Breast epithelium (tissue), 4 donors: Measurements from ENCODE around the gene RBBP9. TPM values are rescaled to one million over a fixed set of nuclear protein-coding genes. Genes with fewer than 3 reads are reported as not detected.
A peak's percentile ranks its signal among the peaks of the same experiment; 100 is the strongest.
"Not testable (repeated sequence)": the region's sequence is repeated elsewhere in the genome, so short reads cannot be mapped to it uniquely, and the experiment has no call there.

ENCODE experiments used
- DNase-seq, 2 donors: peaks; one replicate each; pipeline ENCODE4 v3.0.0-alpha.2; 2019; ENCODE audit warnings: low spot score in 2 of 2
- H3K27ac ChIP-seq, 2 donors: fragments of 200-600 bp; sonication (generic) in 1 of 2; one replicate each; pipeline ENCODE4 v1.5.1; 2016 to 2019; ENCODE audit warnings: mild to moderate bottlenecking in 1 of 2
- H3K27me3 ChIP-seq, 2 donors: fragments of 200-600 bp; sonication (generic) in 1 of 2; one replicate each; pipeline versions ENCODE4 v1.5.1 to v1.6.0; 2017 to 2019; ENCODE audit warnings: control low read depth in 1 of 2, mild to moderate bottlenecking in 1 of 2
- H3K36me3 ChIP-seq: fragments of 200-600 bp; one replicate; pipeline ENCODE4 v1.5.1; 2019
- H3K4me1 ChIP-seq, 2 donors: fragments of 200-600 bp; sonication (generic); one replicate each; pipeline ENCODE4 v1.5.1; 2016 to 2019; ENCODE audit warnings: control low read depth in 1 of 2
- H3K4me3 ChIP-seq, 3 donors: fragments of 200-600 bp; sonication (generic); 1 replicate in 2 of 3; 2 replicates in 1 of 3; pipeline ENCODE4 v1.5.1; 2016 to 2019; ENCODE audit warnings: mild to moderate bottlenecking in 3 of 3, moderate library complexity in 2 of 3
- H3K9me3 ChIP-seq, 2 donors: fragments of 200-600 bp; sonication (generic) in 1 of 2; one replicate each; pipeline ENCODE4 v1.5.1; 2016 to 2019; ENCODE audit warnings: control low read depth in 1 of 2
- POLR2A ChIP-seq: fragments of 450-650 bp; IDR thresholded peaks from one replicate; pipeline ENCODE4 v1.6.1; 2016; ENCODE audit warnings: antibody characterized with exemption, mild to moderate bottlenecking, moderate library complexity
- POLR2AphosphoS5 ChIP-seq, 3 donors: sonication (generic); formaldehyde crosslinking; IDR thresholded peaks; one replicate each; pipeline ENCODE4 v1.6.1; 2017; ENCODE audit warnings: antibody characterized with exemption in 3 of 3
- intact Hi-C: fragments of 100-400 bp; cut with DNase I; formaldehyde crosslinking; loops from one replicate; pipeline ENCODE4 v1.15.1; 2023; ENCODE audit warnings: low total_unique reads
- total RNA-seq, 3 donors: library from RNA; depleted of rRNA; stranded (reverse); fragments of >200 nt; gene quantifications; one replicate each; pipeline ENCODE4 v1.1.0, GENCODE V29; 2016
- TF ChIP-seq, protein P1 (sequence below), 3 donors: fragments of 450-650 bp; IDR thresholded peaks; one replicate each; pipeline ENCODE4 v1.5.1; 2016 to 2017; ENCODE audit warnings: antibody characterized with exemption in 3 of 3, mild to moderate bottlenecking in 3 of 3, moderate library complexity in 3 of 3

RBBP9 gene
- total RNA-seq, 3 donors from 2014 or later: 16.3 to 24.4 (median 17.7) TPM

DNA sequence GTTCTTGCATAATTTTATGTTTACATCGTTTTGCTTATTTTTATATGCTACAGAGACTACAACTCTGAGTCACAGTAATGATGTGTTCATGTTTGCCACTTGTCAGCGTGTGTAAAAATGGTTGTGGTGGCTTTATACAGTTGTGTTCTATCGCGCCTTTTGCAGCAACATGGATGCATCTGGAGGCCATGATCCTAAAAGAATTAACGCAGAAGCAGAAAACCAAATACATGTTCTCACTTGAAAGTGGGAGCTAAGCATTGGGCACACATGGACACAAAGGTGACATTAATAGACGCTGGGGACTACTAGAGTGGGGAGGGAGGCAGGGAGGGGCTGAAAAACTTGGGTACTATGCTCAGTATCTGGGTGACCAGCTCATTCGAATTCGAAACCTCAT, 9.7 kb upstream of the RBBP9 start:
- Histone ChIP-seq H3K4me3 (peak overlapping the region; percentile 58 to 89 (median 78)), H3K4me1 (no peaks in the 10 kb centered on the region), H3K27ac (peak overlapping the region; percentile 94 to 98), H3K27me3 (no peaks in the 10 kb centered on the region), H3K9me3 (no peaks in the 10 kb centered on the region), H3K36me3 (no peaks in the 10 kb centered on the region)
- TF ChIP-seq POLR2AphosphoS5 (IDR thresholded peaks at IDR 0.05): no peak
- TF ChIP-seq, protein P1, sequence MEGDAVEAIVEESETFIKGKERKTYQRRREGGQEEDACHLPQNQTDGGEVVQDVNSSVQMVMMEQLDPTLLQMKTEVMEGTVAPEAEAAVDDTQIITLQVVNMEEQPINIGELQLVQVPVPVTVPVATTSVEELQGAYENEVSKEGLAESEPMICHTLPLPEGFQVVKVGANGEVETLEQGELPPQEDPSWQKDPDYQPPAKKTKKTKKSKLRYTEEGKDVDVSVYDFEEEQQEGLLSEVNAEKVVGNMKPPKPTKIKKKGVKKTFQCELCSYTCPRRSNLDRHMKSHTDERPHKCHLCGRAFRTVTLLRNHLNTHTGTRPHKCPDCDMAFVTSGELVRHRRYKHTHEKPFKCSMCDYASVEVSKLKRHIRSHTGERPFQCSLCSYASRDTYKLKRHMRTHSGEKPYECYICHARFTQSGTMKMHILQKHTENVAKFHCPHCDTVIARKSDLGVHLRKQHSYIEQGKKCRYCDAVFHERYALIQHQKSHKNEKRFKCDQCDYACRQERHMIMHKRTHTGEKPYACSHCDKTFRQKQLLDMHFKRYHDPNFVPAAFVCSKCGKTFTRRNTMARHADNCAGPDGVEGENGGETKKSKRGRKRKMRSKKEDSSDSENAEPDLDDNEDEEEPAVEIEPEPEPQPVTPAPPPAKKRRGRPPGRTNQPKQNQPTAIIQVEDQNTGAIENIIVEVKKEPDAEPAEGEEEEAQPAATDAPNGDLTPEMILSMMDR (IDR thresholded peaks at IDR 0.05): no peak
- TF ChIP-seq POLR2A: no peak
- no peak for DNase-seq
- intact Hi-C loops: loop anchor here (5.0 kb wide), 1 partner anchor 974 kb away; the partner anchor contains the start of gene BFSP1

DNA sequence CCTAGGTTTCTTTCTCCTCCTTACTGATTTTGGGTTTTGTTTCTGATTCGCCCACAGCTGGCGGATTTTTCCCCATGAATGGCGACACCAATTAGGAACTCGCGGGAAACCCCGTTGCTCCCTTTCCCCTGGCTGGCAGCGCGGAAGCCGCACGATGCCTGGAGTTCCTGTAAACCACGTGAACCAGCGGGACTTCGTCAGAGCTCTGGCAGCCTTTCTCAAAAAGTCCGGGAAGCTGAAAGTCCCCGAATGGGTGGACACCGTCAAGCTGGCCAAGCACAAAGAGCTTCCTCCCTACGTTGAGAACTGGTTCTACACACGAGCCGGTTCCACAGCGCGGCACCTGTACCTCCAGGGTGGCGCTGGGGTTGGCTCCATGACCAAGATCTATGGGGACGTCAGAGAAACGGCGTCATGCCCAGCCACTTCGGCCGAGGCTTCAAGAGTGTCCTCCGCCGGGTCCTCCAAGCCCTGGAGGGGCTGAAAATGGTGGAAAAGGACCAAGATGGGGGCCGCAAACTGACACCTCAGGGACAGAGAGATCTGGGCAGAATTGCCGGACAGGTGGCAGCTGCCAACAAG, 7.5 kb upstream of the RBBP9 start:
- no peaks in the 10 kb centered on the region for H3K4me1 ChIP-seq
- H3K27me3 ChIP-seq: no peaks in the 10 kb centered on the region
- H3K4me3 ChIP-seq: peak overlapping the region in 2 of 3 donors; percentile 32 to 60
- no peaks in the 10 kb centered on the region for H3K9me3 ChIP-seq
- peak overlapping the region; percentile 79 to 87 for H3K27ac ChIP-seq
- H3K36me3 ChIP-seq: no peaks in the 10 kb centered on the region
- TF ChIP-seq, protein P1 (IDR thresholded peaks at IDR 0.05): no peak
- TF ChIP-seq POLR2A (no peak), POLR2AphosphoS5 (IDR thresholded peaks at IDR 0.05) (peak in 2 of 3 donors; percentile 43 to 83)
- intact Hi-C loops: loop anchor here (5.0 kb wide), 1 partner anchor 972 kb away; the partner anchor contains the start of gene BFSP1
- peak; percentile 47 to 76 for DNase-seq

DNA sequence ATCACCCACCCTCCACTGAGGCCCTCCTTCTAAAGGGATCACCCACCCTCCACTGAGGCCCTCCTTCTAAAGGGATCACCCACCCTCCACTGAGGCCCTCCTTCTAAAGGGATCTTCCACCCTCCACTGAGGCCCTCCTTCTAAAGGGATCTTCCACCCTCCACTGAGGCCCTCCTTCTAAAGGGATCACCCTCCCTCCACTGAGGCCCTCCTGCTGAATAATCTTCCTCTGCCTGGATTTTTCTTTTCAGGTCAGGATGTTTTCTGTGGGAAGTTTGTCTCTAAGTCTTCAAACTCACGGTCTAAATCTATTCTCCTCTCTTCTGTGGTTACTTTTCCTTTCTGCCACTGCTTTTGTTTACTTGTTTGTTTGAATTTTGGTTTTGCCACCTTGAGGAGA, 4.6 kb upstream of the RBBP9 start:
- DNase-seq, intact Hi-C loops, H3K27me3 ChIP-seq: not testable (repeated sequence)

DNA sequence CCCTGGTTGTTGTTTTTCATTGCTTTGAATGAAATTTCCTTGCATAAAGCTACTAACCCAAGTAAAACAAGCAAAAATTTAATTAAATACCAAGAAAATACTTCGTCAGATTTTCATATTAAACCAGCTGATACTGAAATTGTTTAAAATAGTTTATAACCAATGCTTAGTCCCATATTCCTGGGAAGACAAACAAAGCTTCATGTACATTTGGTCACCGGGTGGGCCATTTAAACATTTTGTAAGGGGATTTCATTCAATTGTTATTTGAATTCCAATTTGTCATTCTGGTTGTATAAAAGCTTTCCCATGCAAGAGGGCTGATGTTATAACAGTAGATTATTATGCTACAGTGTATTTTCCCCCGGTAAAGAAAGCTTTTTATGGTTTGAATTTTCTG, 578 bp upstream of the RBBP9 start:
- H3K4me1 ChIP-seq: peaks cover 0 to 9% of the 10 kb centered on the region in 2 donors
- TF ChIP-seq POLR2A: no peak
- TF ChIP-seq POLR2AphosphoS5 (IDR thresholded peaks at IDR 0.05): no peak
- TF ChIP-seq, protein P1 (IDR thresholded peaks at IDR 0.05): no peak
- intact Hi-C loops: no loop called here
- H3K27ac ChIP-seq: peak overlapping the region in 1 of 2 donors; percentile 73
- no peaks in the 10 kb centered on the region for H3K9me3 ChIP-seq
- no peaks in the 10 kb centered on the region for H3K36me3 ChIP-seq
- DNase-seq: no peak
- H3K4me3 ChIP-seq: peak overlapping the region in 2 of 3 donors; percentile 68 to 79
- H3K27me3 ChIP-seq: no peaks in the 10 kb centered on the region

More for the DNA sequence above, 4.6 kb upstream of the RBBP9 start:
- not testable (repeated sequence) for H3K27ac ChIP-seq, H3K36me3 ChIP-seq, H3K9me3 ChIP-seq, H3K4me3 ChIP-seq, H3K4me1 ChIP-seq

DNA sequence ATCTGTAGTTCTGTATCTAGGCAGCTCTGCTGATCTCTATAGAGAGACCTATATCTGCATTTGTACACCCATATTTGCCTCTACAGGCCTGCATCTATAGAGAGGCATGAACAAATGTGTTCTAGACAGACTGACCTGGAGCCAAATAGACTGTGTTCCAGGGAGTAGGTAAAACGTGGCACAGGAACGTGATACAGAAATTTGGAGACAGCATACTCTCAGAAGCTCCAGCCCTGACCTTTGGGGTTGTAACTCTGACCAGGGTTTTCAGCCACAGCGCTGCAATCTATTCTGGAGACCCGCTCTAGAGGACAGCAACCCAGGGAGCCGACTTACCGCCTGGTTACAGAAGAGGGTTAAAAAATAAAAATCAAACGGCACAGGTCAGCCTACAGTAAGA, 983 bp downstream of the RBBP9 start:
- Histone ChIP-seq H3K4me3 (peak overlapping the region in 2 of 3 donors; percentile 68 to 79), H3K36me3 (no peaks in the 10 kb centered on the region), H3K9me3 (no peaks in the 10 kb centered on the region), H3K27me3 (no peaks in the 10 kb centered on the region), H3K4me1 (peaks cover 0 to 9% of the 10 kb centered on the region in 2 donors), H3K27ac (peak overlapping the region in 1 of 2 donors; percentile 27)
- intact Hi-C loops: no loop called here
- DNase-seq: no peak
- TF ChIP-seq POLR2A (no peak), POLR2AphosphoS5 (IDR thresholded peaks at IDR 0.05) (no peak)
- TF ChIP-seq, protein P1 (IDR thresholded peaks at IDR 0.05): no peak
